Measurements from ENCODE around the gene EPHB2. TPM values are rescaled to one million over a fixed set of nuclear protein-coding genes. Genes with fewer than 3 reads are reported as not detected.

The EPHB2 gene
- polyA plus RNA-seq, 2 of the 4 experiments (the other 2 are of a cell fraction), result 13.0 to 35.3 TPM

- FAIRE-seq (no peak), ATAC-seq (no peak), DNase-seq (ENCODE audit: low read depth in 1 of 2, low spot score in 1 of 2) (no peak)
- no peaks in the 10 kb centered on the region for H3K9me3 ChIP-seq
- no peak overlapping the region for H3K4me3 ChIP-seq
- ChIA-PET CTCF (interaction anchor here (0.6 to 6.2 kb wide), 6 partner anchors 8 to 128 kb away, joined by 3 to 37 read pairs (median 4); no protein-coding TSS in a partner anchor), POLR2A (no interaction called here)
- peak overlapping the region; percentile 78 to 95; a peak in 5 of 6 replicates for H3K27ac ChIP-seq
- 95% methylated on average over 7 of the region's 8 CpGs for WGBS (ENCODE audit: missing lambda C conversion rate)
- peaks cover 47% of the 10 kb centered on the region for H3K4me1 ChIP-seq
- no peak for TF ChIP-seq ZNF302 (CRISPR knock-in tag; IDR thresholded peaks at IDR 0.05)
- no peak for TF ChIP-seq MAX (IDR thresholded peaks at IDR 0.05)
- no peak for TF ChIP-seq POLR2AphosphoS2 (conservative IDR thresholded peaks at IDR 0.05; ENCODE audit: low read length)
- TF ChIP-seq E2F6 (IDR thresholded peaks at IDR 0.05; ENCODE audit: borderline replicate concordance, low read depth), result no peak
- no peak for TF ChIP-seq FOXS1 (CRISPR knock-in tag; IDR thresholded peaks at IDR 0.05)
- TF ChIP-seq RFX5 (IDR thresholded peaks at IDR 0.05), result no peak
- no peak for TF ChIP-seq KDM1A (IDR thresholded peaks at IDR 0.05; ENCODE audit: low read depth)
- no peak for TF ChIP-seq MAFK (IDR thresholded peaks at IDR 0.05; ENCODE audit: partially characterized antibody)
- no peak for TF ChIP-seq TP53 (CRISPR knock-in tag; IDR thresholded peaks at IDR 0.05)
- TF ChIP-seq FOSL2 (IDR thresholded peaks at IDR 0.05), result no peak
- no peak for TF ChIP-seq FOSL2 (CRISPR knock-in tag; IDR thresholded peaks at IDR 0.05)
- no peak for TF ChIP-seq ZFP36 (IDR thresholded peaks at IDR 0.05; ENCODE audit: borderline replicate concordance, partially characterized antibody)
- TF ChIP-seq EHF (CRISPR knock-in tag; IDR thresholded peaks at IDR 0.05), result no peak
- no peak for TF ChIP-seq CHD4 (IDR thresholded peaks at IDR 0.05; ENCODE audit: borderline replicate concordance)
- TF ChIP-seq HDAC2 (IDR thresholded peaks at IDR 0.05), result no peak
- no peak overlapping the region for H3K4me2 ChIP-seq
Measured at GRCh38 chr1:22733643-22734042, 23.0 kb downstream of the EPHB2 start.

- no peak for TF ChIP-seq MAZ (IDR thresholded peaks at IDR 0.05; ENCODE audit: borderline replicate concordance, low read depth, low read length)
- TF ChIP-seq MAX (IDR thresholded peaks at IDR 0.05), result no peak
- TF ChIP-seq MAFK (IDR thresholded peaks at IDR 0.05; ENCODE audit: partially characterized antibody), result no peak
- no peak for TF ChIP-seq ESRRA (IDR thresholded peaks at IDR 0.05; ENCODE audit: borderline replicate concordance, low read length)
- TF ChIP-seq MYC (IDR thresholded peaks at IDR 0.05; ENCODE audit: borderline replicate concordance, low read length), result no peak
- TF ChIP-seq HDAC2 (IDR thresholded peaks at IDR 0.05), result no peak
- DNase-seq (ENCODE audit: low read depth in 1 of 2, low spot score in 1 of 2), result no peak
- no peak overlapping the region for H3K4me2 ChIP-seq
- peak overlapping the region; percentile 78 to 95 for H3K27ac ChIP-seq
- CTCF ChIA-PET, result interaction anchor here (0.6 to 1.3 kb wide), 3 partner anchors 9 to 75 kb away, joined by 3 to 5 read pairs (median 3); no protein-coding TSS in a partner anchor
- POLR2A ChIA-PET, result interaction anchor here (1.1 kb wide), 1 partner anchor 10 kb away, joined by 3 read pairs; no protein-coding TSS in a partner anchor
- H3K9me3 ChIP-seq, result no peaks in the 10 kb centered on the region
- no peak for ATAC-seq
- FAIRE-seq, result no peak
- H3K4me1 ChIP-seq, result peaks cover 76% of the 10 kb centered on the region
- 95% methylated on average over 12 of the region's 23 CpGs for WGBS (ENCODE audit: missing lambda C conversion rate)
- no peak overlapping the region for H3K4me3 ChIP-seq
Measured at GRCh38 chr1:22736501-22737080, 26.0 kb downstream of the EPHB2 start.

- TF ChIP-seq PHF8 (IDR thresholded peaks at IDR 0.05; ENCODE audit: borderline replicate concordance, low read depth), result no peak
- TF ChIP-seq ZNF302 (CRISPR knock-in tag; IDR thresholded peaks at IDR 0.05), result no peak
- no peak for TF ChIP-seq HOXA7 (CRISPR knock-in tag; IDR thresholded peaks at IDR 0.05)
- no peak for TF ChIP-seq RARB (CRISPR knock-in tag; IDR thresholded peaks at IDR 0.05)
- no peak for TF ChIP-seq EHF (CRISPR knock-in tag; IDR thresholded peaks at IDR 0.05)
- no peak for TF ChIP-seq FOSL2 (IDR thresholded peaks at IDR 0.05)
- TF ChIP-seq FOSL2 (CRISPR knock-in tag; IDR thresholded peaks at IDR 0.05), result no peak
- no peak for TF ChIP-seq EHMT2 (IDR thresholded peaks at IDR 0.05; ENCODE audit: low read depth)
- no peak for TF ChIP-seq JUNB (IDR thresholded peaks at IDR 0.05)
- no peak for TF ChIP-seq HEYL (CRISPR knock-in tag; IDR thresholded peaks at IDR 0.05)
- TF ChIP-seq RFX5 (IDR thresholded peaks at IDR 0.05), result no peak
- ChIA-PET POLR2A (interaction anchor here (1.1 kb wide), 1 partner anchor 9 kb away, joined by 3 read pairs; no protein-coding TSS in a partner anchor), CTCF (interaction anchor here (0.6 to 3.6 kb wide), 3 partner anchors 33 to 74 kb away, joined by 3 to 16 read pairs (median 3); no protein-coding TSS in a partner anchor)
- DNase-seq (ENCODE audit: low read depth in 1 of 2, low spot score in 1 of 2) (no peak), FAIRE-seq (no peak), ATAC-seq (no peak)
- H3K4me3 ChIP-seq, result no peak overlapping the region
- H3K4me1 ChIP-seq, result peaks cover 86% of the 10 kb centered on the region
- no peak overlapping the region; the same call in 2 of the 3 replicates for H3K4me2 ChIP-seq
- H3K27ac ChIP-seq, result peak overlapping the region; percentile 95 to 97; a peak in 5 of 6 replicates
- 91% methylated on average over 2 of the region's 2 CpGs for WGBS (ENCODE audit: missing lambda C conversion rate)
- H3K9me3 ChIP-seq, result no peaks in the 10 kb centered on the region
Measured at GRCh38 chr1:22737374-22738068, 26.9 kb downstream of the EPHB2 start.
